Endothelial cell of umbilical vein (primary cell): Measurements from ENCODE around the gene CHRNE.

Source experiments
- CTCF ChIP-seq, 2 donors: IDR thresholded peaks; 1 replicate in 1 of 2; 2 replicates in 1 of 2; pipeline ENCODE4 v1.5.1; 2011; ENCODE audit warnings: low read length in 2 of 2, mild to moderate bottlenecking in 2 of 2, moderate library complexity in 2 of 2, control low read depth in 1 of 2, inconsistent platforms in 1 of 2, low read depth in 1 of 2; ENCODE audit not compliant: insufficient read depth in 1 of 2; ENCODE audit errors: extremely low read depth in 1 of 2
- EZH2 ChIP-seq: IDR thresholded peaks from 2 replicates; pipeline ENCODE4 v1.6.1; 2012; ENCODE audit warnings: borderline replicate concordance, low read depth, mild to moderate bottlenecking, moderate library complexity, low read length, inconsistent platforms; ENCODE audit not compliant: severe bottlenecking
- FOS ChIP-seq: IDR thresholded peaks from 2 replicates; pipeline ENCODE4 v1.6.1; 2011; ENCODE audit warnings: mild to moderate bottlenecking, low read length, moderate library complexity, borderline replicate concordance; ENCODE audit not compliant: insufficient read depth
- GATA2 ChIP-seq: IDR thresholded peaks from 2 replicates; pipeline ENCODE4 v1.7.0; 2011; ENCODE audit warnings: low read depth, mild to moderate bottlenecking, moderate library complexity, mixed read lengths, low read length; ENCODE audit not compliant: insufficient read length, insufficient read depth
- JUN ChIP-seq: IDR thresholded peaks from 2 replicates; pipeline ENCODE4 v1.6.1; 2011; ENCODE audit warnings: borderline replicate concordance, low read depth; ENCODE audit not compliant: insufficient read length, insufficient read depth
- MAX ChIP-seq: IDR thresholded peaks from 2 replicates; pipeline ENCODE4 v1.6.1; 2011; ENCODE audit not compliant: insufficient read depth, insufficient read length
- MYC ChIP-seq: IDR thresholded peaks from one replicate; pipeline ENCODE4 v1.6.1; 2011; ENCODE audit warnings: mild to moderate bottlenecking, low read depth, low read length
- POLR2A ChIP-seq: IDR thresholded peaks from 2 replicates; pipeline ENCODE4 v1.6.1; 2012; ENCODE audit warnings: low read depth, mild to moderate bottlenecking, control low read depth, low read length
- POLR2AphosphoS5 ChIP-seq: IDR thresholded peaks from 2 replicates; pipeline ENCODE4 v1.6.1; 2012; ENCODE audit warnings: low read depth, mild to moderate bottlenecking, control low read depth, low read length, moderate library complexity; ENCODE audit not compliant: insufficient read depth

- TF ChIP-seq CTCF (IDR thresholded peaks at IDR 0.05; ENCODE audit: extremely low read depth in 1 of 2, insufficient read depth in 1 of 2, low read depth in 1 of 2, low read length in 2 of 2) (no peak), EZH2 (no peak), POLR2AphosphoS5 (no peak), POLR2A (no peak), GATA2 (no peak), MYC (no peak), JUN (no peak), FOS (no peak), MAX (no peak)
These were observed 18.4 kb upstream of the CHRNE start for GRCh38 chr17:4921320-4921719.
